Brain microvascular endothelial cell (primary cell): ENCODE measurements around the gene EEFSEC.

ENCODE experiments used
- DNase-seq: peaks from one replicate; pipeline ENCODE4 v3.0.0-alpha.2; 2020
- H3K27ac ChIP-seq: fragments of 250-450 bp; sonication (Bioruptor Pico); 2 replicates; pipeline ENCODE4 v1.5.1; 2020; ENCODE audit warnings: mild to moderate bottlenecking, moderate library complexity
- H3K27me3 ChIP-seq: fragments of 250-450 bp; sonication (Bioruptor Pico); replicated peaks from 2 replicates; pipeline ENCODE4 v1.5.1; 2020; ENCODE audit warnings: mild to moderate bottlenecking
- H3K36me3 ChIP-seq: fragments of 250-450 bp; sonication (Bioruptor Pico); replicated peaks from 2 replicates; pipeline ENCODE4 v1.5.1; 2020; ENCODE audit warnings: mild to moderate bottlenecking
- H3K4me3 ChIP-seq: 2 replicates; pipeline ENCODE4 v1.5.1; 2011; ENCODE audit warnings: low read depth, mild to moderate bottlenecking, control low read depth, low read length, moderate library complexity
- in situ Hi-C: cut with HindIII; loops from 2 replicates; pipeline ENCODE4 v1.10.0; 2017; ENCODE audit warnings: low sequenced_read_pairs, low pct_ligation_motif_present
- TF ChIP-seq, protein P1 (sequence below): IDR thresholded peaks from 2 replicates; pipeline ENCODE4 v1.5.1; 2011; ENCODE audit warnings: low read depth, mild to moderate bottlenecking, moderate library complexity, low read length, control low read depth, inconsistent platforms; ENCODE audit errors: missing control alignments

EEFSEC gene

DNA sequence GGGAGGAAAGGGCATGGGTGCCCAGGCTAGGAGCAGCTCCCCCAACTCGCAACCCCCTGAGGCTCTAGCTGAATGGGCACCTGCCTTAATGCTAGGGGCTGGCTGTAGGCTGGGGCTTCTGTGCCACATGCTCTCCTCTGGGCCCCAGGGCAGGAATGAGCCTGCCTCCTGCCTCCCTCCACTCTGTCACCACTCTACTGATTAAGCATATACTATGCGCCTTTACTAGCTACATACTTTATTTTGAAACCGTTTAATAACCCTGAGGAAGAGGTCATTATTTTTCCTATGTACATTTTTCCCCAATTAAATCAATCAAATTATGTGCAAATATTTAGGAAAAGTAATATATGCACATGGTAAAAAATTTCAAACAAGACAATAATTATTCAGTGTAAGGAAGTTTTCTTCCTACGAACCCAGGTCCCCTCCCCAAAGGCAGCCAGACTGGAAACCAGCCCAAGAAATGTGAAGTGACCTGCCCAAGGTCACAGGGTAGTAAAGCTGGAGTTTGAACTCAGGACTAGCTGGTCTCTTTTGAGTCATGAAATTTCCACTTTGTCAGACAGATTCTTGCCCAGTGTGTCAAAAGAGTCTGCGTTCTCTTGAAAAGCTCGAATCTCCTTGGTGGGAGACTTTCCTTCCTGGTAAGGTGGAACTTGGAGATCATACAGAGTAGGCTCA, 190.9 kb downstream of the EEFSEC start:
- TF ChIP-seq, protein P1, sequence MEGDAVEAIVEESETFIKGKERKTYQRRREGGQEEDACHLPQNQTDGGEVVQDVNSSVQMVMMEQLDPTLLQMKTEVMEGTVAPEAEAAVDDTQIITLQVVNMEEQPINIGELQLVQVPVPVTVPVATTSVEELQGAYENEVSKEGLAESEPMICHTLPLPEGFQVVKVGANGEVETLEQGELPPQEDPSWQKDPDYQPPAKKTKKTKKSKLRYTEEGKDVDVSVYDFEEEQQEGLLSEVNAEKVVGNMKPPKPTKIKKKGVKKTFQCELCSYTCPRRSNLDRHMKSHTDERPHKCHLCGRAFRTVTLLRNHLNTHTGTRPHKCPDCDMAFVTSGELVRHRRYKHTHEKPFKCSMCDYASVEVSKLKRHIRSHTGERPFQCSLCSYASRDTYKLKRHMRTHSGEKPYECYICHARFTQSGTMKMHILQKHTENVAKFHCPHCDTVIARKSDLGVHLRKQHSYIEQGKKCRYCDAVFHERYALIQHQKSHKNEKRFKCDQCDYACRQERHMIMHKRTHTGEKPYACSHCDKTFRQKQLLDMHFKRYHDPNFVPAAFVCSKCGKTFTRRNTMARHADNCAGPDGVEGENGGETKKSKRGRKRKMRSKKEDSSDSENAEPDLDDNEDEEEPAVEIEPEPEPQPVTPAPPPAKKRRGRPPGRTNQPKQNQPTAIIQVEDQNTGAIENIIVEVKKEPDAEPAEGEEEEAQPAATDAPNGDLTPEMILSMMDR, result no peak
- in situ Hi-C loops, result no loop called here
- Histone ChIP-seq H3K27ac (no peak overlapping the region), H3K36me3 (no peaks in the 10 kb centered on the region), H3K4me3 (no peak overlapping the region), H3K27me3 (no peaks in the 10 kb centered on the region)
- no peak for DNase-seq

DNA sequence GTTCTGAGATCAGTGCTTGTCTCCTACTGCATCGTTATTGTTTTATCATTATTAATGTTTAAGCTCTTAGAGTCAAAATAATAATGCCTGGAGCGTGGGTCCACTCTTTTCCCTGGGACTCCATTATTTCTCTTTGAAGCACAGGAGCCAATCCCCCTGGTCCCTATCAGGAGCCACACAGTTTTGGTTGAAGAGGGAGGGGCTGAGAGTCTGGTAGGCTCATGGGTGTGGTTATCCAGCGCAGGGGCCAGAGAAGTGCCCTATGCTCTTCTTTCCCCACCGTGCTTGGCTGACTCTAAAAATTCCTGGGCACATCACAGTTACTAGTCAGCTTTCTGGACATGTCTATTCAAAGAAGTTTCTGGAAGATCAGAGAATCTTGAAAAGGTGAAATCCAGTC, 191.9 kb downstream of the EEFSEC start:
- no peak for DNase-seq
- H3K4me3 ChIP-seq, result no peak overlapping the region
- H3K36me3 ChIP-seq, result no peaks in the 10 kb centered on the region
- TF ChIP-seq, protein P1, result no peak
- H3K27ac ChIP-seq, result no peak overlapping the region
- in situ Hi-C loops, result no loop called here
- H3K27me3 ChIP-seq, result no peaks in the 10 kb centered on the region

DNA sequence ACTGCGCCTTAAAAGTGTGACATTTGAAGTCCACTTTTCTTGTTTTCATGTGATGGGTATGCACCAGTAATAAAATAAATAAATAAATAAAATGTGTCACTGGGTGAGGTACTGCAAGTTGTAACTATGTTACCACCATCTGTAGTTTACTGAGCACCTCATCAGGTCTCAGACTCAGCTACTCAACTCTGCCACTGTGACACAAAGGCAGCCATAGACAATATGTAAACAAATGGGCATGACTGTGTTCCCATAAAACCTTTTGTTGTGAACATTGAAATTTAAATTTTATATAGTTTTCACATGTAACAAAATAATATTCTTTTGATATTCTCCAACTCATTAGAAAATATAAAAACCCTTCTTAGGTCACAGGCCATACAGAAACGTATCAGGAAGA, 193.3 kb downstream of the EEFSEC start:
- DNase-seq, result no peak
- H3K27me3 ChIP-seq, result no peaks in the 10 kb centered on the region
- in situ Hi-C loops, result no loop called here
- no peak overlapping the region for H3K4me3 ChIP-seq
- H3K36me3 ChIP-seq, result no peaks in the 10 kb centered on the region
- TF ChIP-seq, protein P1, result no peak
- no peak overlapping the region for H3K27ac ChIP-seq

DNA sequence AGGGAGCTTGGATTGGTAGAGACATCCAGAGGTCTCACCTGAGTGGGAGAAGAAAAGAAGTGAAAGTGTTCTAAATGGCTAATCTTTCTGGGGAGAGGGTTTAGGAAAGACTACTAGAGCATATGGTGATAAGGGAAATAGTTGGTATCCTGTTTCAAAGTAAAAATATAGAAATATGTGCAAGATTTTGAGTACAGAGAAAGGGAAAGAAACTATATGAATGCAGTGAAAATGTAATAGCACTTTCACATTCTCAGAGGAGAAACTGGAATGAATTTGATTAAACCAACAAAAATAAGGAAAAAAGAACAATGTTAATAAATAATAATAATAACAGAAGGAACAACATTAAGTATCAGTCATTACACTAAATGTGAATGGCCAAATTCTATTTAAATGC, 194.0 kb downstream of the EEFSEC start:
- H3K27ac ChIP-seq, result no peak overlapping the region
- in situ Hi-C loops, result no loop called here
- no peak for DNase-seq
- no peaks in the 10 kb centered on the region for H3K36me3 ChIP-seq
- TF ChIP-seq, protein P1, result no peak
- no peaks in the 10 kb centered on the region for H3K27me3 ChIP-seq
- no peak overlapping the region for H3K4me3 ChIP-seq

DNA sequence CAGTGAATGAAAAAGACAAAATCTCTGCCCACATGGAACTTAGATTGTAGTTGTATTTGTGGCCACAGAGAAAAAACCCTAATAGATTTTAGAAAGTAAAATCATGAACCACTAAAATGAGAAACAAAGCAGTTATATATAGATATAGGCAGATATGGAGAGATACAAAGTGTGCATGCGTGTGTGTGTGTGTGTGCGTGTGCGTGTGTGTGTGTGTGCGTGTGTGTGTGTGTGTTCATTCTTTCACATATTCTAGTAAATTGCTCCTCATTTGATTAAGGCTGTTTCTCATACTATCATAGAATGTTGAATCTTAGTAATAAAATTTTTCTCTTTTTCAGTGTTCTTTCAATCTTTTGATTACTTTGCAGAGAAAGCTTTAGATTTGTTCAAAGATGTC, 194.8 kb downstream of the EEFSEC start:
- H3K4me3 ChIP-seq, result no peak overlapping the region
- H3K27me3 ChIP-seq, result no peaks in the 10 kb centered on the region
- in situ Hi-C loops, result no loop called here
- no peak for DNase-seq
- TF ChIP-seq, protein P1, result no peak
- H3K36me3 ChIP-seq, result no peaks in the 10 kb centered on the region
- H3K27ac ChIP-seq, result no peak overlapping the region
